ENCODE results near the gene MAP1LC3C. TPM values are rescaled to one million over a fixed set of nuclear protein-coding genes. Genes with fewer than 3 reads are reported as not detected.

Gene MAP1LC3C
- total RNA-seq, 2 experiments from 2014 or later = not detected

GRCh38 chr1:241968611-241969010 lies 30.3 kb downstream of the MAP1LC3C start:
- no peak for DNase-seq
- H3K27me3 Mint-ChIP-seq = no peaks in the 10 kb centered on the region
- no peak overlapping the region for H3K4me3 Mint-ChIP-seq
- H3K27ac Mint-ChIP-seq = no peak overlapping the region
- H3K9me3 Mint-ChIP-seq = no peaks in the 10 kb centered on the region
- H3K36me3 Mint-ChIP-seq = no peaks in the 10 kb centered on the region
- H3K4me1 Mint-ChIP-seq = no peaks in the 10 kb centered on the region

GRCh38 chr1:241964550-241965282 lies 34.2 kb downstream of the MAP1LC3C start:
- H3K9me3 Mint-ChIP-seq = no peaks in the 10 kb centered on the region
- H3K27me3 Mint-ChIP-seq = no peaks in the 10 kb centered on the region
- no peaks in the 10 kb centered on the region for H3K36me3 Mint-ChIP-seq

GRCh38 chr1:241963722-241964121 lies 35.2 kb downstream of the MAP1LC3C start:
- no peak for DNase-seq
- no peaks in the 10 kb centered on the region for H3K36me3 Mint-ChIP-seq
- no peaks in the 10 kb centered on the region for H3K9me3 Mint-ChIP-seq
- no peak overlapping the region for H3K4me3 Mint-ChIP-seq
- no peak overlapping the region for H3K27ac Mint-ChIP-seq
- H3K27me3 Mint-ChIP-seq = no peaks in the 10 kb centered on the region
- no peaks in the 10 kb centered on the region for H3K4me1 Mint-ChIP-seq

More at GRCh38 chr1:241964550-241965282, 34.2 kb downstream of the MAP1LC3C start:
- Mint-ChIP-seq H3K4me3 (no peak overlapping the region), H3K27ac (no peak overlapping the region), H3K4me1 (no peaks in the 10 kb centered on the region)
- no peak for DNase-seq

GRCh38 chr1:241962153-241962552 lies 36.7 kb downstream of the MAP1LC3C start:
- Mint-ChIP-seq H3K4me3 (no peak overlapping the region), H3K27me3 (no peaks in the 10 kb centered on the region), H3K4me1 (no peaks in the 10 kb centered on the region), H3K36me3 (no peaks in the 10 kb centered on the region), H3K27ac (no peak overlapping the region), H3K9me3 (no peaks in the 10 kb centered on the region)
- no peak for DNase-seq

GRCh38 chr1:241957692-241958494 lies 41.0 kb downstream of the MAP1LC3C start, which contains the start of gene BECN2:
BECN2 (plus strand) TSS chr1:241957767; CDS start chr1:241957767, 0 bp downstream.
- H3K27ac Mint-ChIP-seq = no peak within 1 kb of the TSS
- H3K4me3 Mint-ChIP-seq = no peak within 1 kb of the TSS
- H3K27me3 Mint-ChIP-seq = no peaks in the 10 kb centered on the region
- no peaks in the 10 kb centered on the region for H3K9me3 Mint-ChIP-seq
- DNase-seq = no peak
- H3K36me3 Mint-ChIP-seq = no peaks in the 10 kb centered on the region
- H3K4me1 Mint-ChIP-seq = no peaks in the 10 kb centered on the region

DNA sequence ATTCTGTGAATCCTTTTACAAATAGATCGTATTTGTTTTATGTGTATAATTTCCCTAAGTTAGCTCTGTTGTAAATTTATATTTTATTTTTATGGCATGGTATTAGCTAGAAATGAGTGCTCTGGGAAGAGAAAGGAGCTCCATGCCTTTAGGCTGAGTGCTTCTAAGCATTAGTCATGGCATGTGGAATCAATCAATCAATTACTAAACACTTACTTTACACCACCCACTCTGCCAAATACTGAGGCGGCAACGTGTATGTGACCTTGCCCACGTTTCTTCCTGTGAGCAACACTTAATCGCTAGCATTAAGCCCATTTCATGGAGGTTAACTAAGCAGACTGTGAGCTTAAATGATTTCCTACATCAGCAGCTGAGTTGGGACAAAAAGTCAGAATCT lies 48.5 kb downstream of the MAP1LC3C start:
- DNase-seq = no peak
- Mint-ChIP-seq H3K4me1 (no peaks in the 10 kb centered on the region), H3K4me3 (no peak overlapping the region), H3K36me3 (no peaks in the 10 kb centered on the region), H3K9me3 (no peaks in the 10 kb centered on the region), H3K27ac (no peak overlapping the region), H3K27me3 (no peaks in the 10 kb centered on the region)

DNA sequence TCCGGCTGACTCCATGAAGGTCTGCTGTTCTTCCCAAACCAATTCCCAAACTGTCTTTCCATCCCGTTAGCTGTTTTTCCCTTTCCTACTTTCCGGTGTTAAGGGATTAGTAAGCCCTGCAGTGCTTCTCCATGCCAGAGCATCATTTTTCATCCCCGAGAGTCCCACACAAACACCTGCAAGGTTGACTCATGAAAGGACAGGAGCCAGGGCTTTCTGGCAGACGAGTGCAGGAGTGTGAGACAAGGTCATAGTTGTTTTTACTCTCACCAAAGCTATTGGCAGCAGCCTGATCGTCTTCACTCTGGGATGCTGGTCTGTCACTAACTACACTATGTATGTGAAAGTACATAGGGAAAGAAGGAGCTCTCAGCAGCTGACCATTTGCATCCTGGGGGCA lies 51.5 kb downstream of the MAP1LC3C start:
- H3K27me3 Mint-ChIP-seq = peaks cover 4% of the 10 kb centered on the region
- DNase-seq = no peak
- H3K9me3 Mint-ChIP-seq = no peaks in the 10 kb centered on the region
- no peaks in the 10 kb centered on the region for H3K36me3 Mint-ChIP-seq
- H3K4me3 Mint-ChIP-seq = no peak overlapping the region
- no peaks in the 10 kb centered on the region for H3K4me1 Mint-ChIP-seq
- no peak overlapping the region for H3K27ac Mint-ChIP-seq

Other genes with a start within 250 kb of the MAP1LC3C start
- 10 to 100 TPM; 91.8 to 94.8 TPM for gene EXO1, start 150.9 kb downstream of the MAP1LC3C start, total RNA-seq
- not detected for gene BECN2, start 41.3 kb downstream of the MAP1LC3C start, total RNA-seq